ENCODE results near the gene WAC. TPM values are rescaled to one million over a fixed set of nuclear protein-coding genes. Genes with fewer than 3 reads are reported as not detected.

Gene WAC
- total and polyA plus RNA-seq, 2 experiments from 2014 or later = 59.4 to 116 TPM

DNA sequence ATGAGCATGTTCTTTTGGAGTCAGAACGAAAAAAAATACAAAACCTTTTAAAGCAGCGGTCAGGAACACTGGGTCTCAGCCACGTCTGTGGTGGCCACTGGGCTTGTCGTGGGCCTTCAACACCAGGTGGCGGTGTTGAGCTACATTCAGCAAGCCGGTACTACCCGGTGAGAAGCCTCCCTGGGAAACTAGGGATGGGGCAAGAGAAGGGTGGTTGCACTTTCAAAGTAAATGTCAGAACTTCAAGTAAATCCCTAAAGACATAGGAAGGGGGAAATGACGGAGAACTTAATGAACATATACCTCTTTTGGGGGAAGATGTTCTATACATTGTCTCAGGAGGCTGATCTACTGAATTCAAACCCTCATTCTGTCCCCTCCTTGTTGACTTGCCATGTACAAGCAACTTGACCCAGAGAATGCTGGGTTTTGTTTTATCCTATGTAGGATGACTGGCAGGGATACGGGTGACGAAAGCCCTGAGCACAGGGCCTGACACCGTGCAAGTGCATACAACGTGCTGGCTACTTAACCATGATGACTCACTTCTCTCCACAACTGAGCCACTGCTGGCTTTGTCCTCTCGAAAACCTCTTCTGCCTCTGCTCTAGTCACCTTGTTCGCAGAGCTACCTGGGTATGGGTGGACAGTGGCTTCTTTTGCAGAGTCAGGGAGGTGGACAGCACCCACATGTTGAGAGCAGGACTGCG, 95.4 kb downstream of the WAC start:
- Mint-ChIP-seq H3K4me3 (no peak overlapping the region), H3K36me3 (ENCODE audit: low read depth) (no peaks in the 10 kb centered on the region), H3K27ac (no peak overlapping the region), H3K27me3 (ENCODE audit: insufficient read depth, low read depth, poor library complexity) (peaks cover 12% of the 10 kb centered on the region), H3K9me3 (no peaks in the 10 kb centered on the region), H3K4me1 (peaks cover 6% of the 10 kb centered on the region)
- Histone ChIP-seq H3K4me1 (ENCODE audit: insufficient read depth) (no peaks in the 10 kb centered on the region), H3K27ac (ENCODE audit: low read depth) (no peak overlapping the region), H3F3A (replicated peaks; ENCODE audit: low read depth) (0 out of 2 replicates have a peak, but pooled peaks cover 3% of the 10 kb centered on the region), H3K9me2 (ENCODE audit: insufficient read depth) (peaks cover 4% of the 10 kb centered on the region; the same call in 1 of the 2 replicates), H4K20me1 (replicated peaks; ENCODE audit: insufficient read depth) (0 out of 2 replicates have a peak, but pooled peaks cover 3% of the 10 kb centered on the region), H2AFZ (peak overlapping the region; percentile 72; the same call in 1 of the 2 replicates), H3K4me3 (no peak overlapping the region), H3K36me3 (ENCODE audit: insufficient read depth) (no peaks in the 10 kb centered on the region), H3K4me2 (no peak overlapping the region), H3K27me3 (ENCODE audit: insufficient read depth) (no peaks in the 10 kb centered on the region), H3K79me2 (replicated peaks; ENCODE audit: insufficient read depth) (no peaks in the 10 kb centered on the region)
- peak; percentile 88 for DNase-seq (ENCODE audit: low spot score)
- TF ChIP-seq STAT1 (IDR thresholded peaks at IDR 0.05; ENCODE audit: unreplicated experiment) = no peak
- TF ChIP-seq JUNB (IDR thresholded peaks at IDR 0.05; ENCODE audit: unreplicated experiment) = no peak
- TF ChIP-seq, protein P1, sequence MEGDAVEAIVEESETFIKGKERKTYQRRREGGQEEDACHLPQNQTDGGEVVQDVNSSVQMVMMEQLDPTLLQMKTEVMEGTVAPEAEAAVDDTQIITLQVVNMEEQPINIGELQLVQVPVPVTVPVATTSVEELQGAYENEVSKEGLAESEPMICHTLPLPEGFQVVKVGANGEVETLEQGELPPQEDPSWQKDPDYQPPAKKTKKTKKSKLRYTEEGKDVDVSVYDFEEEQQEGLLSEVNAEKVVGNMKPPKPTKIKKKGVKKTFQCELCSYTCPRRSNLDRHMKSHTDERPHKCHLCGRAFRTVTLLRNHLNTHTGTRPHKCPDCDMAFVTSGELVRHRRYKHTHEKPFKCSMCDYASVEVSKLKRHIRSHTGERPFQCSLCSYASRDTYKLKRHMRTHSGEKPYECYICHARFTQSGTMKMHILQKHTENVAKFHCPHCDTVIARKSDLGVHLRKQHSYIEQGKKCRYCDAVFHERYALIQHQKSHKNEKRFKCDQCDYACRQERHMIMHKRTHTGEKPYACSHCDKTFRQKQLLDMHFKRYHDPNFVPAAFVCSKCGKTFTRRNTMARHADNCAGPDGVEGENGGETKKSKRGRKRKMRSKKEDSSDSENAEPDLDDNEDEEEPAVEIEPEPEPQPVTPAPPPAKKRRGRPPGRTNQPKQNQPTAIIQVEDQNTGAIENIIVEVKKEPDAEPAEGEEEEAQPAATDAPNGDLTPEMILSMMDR (conservative IDR thresholded peaks at IDR 0.05; ENCODE audit: low read depth in 2 of 2) = peak; percentile 94 to 95
- TF ChIP-seq NANOG (IDR thresholded peaks at IDR 0.05; ENCODE audit: borderline replicate concordance) = no peak
- TF ChIP-seq POLR2AphosphoS5 (IDR thresholded peaks at IDR 0.05; ENCODE audit: low read depth) = no peak
- no peak for TF ChIP-seq ZNF331 (CRISPR knock-in tag; IDR thresholded peaks at IDR 0.05; ENCODE audit: low read depth)
- peak; percentile 93 for ATAC-seq

DNA sequence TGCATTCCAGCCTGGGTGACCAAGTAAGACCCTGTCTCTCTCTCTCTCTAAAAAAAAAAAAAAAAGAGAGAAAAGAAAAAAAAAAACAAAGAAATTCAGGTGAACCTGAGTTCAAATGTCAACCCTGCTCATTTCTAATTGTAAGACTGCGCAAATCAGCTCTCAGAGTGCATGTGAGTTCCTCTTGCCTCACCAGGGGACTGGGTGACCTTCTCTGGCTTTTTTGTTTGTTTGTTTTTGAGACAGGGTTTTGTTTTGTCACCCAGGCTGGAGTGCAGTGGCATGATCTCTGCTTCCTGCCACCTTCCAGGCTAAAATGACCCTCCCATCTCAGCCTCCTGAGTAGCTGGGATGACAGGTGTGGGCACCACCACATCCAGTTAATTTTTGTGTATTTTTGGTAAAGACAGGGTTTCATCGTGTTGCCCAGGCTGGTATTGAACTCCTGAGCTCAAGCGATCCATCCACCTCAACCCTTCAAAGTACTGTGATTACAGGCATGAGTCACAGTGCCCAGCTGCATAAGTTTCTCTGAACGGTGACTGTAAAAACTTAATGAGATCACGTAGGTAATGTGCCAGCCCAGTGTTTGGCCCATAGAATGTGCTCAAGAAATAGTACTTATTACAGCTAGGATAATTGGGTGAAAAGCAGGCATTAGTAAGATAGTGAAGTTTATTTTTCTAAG, 99.1 kb downstream of the WAC start:
- Histone ChIP-seq H3K79me2 (replicated peaks; ENCODE audit: insufficient read depth) (no peaks in the 10 kb centered on the region), H3K9me2 (ENCODE audit: insufficient read depth) (peaks cover 4% of the 10 kb centered on the region; the same call in 1 of the 2 replicates), H3K4me2 (no peak overlapping the region), H4K20me1 (replicated peaks; ENCODE audit: insufficient read depth) (no peaks in the 10 kb centered on the region), H2AFZ (0 out of 2 replicates have a peak overlapping the region, but pooled peaks have one; percentile 10), H3K4me3 (no peak overlapping the region), H3F3A (replicated peaks; ENCODE audit: low read depth) (no peaks in the 10 kb centered on the region), H3K4me1 (ENCODE audit: insufficient read depth) (no peaks in the 10 kb centered on the region), H3K27me3 (ENCODE audit: insufficient read depth) (no peaks in the 10 kb centered on the region), H3K27ac (ENCODE audit: low read depth) (no peak overlapping the region), H3K36me3 (ENCODE audit: insufficient read depth) (no peaks in the 10 kb centered on the region)
- Mint-ChIP-seq H3K9me3 (no peaks in the 10 kb centered on the region), H3K4me1 (peaks cover 4% of the 10 kb centered on the region; the same call in 2 of the 3 replicates), H3K27me3 (ENCODE audit: insufficient read depth, low read depth, poor library complexity) (peaks cover 13% of the 10 kb centered on the region), H3K4me3 (no peak overlapping the region), H3K27ac (no peak overlapping the region), H3K36me3 (ENCODE audit: low read depth) (no peaks in the 10 kb centered on the region)
- ATAC-seq = no peak
- no peak for DNase-seq (ENCODE audit: low spot score)
- TF ChIP-seq CREB1 (CRISPR knock-in tag; IDR thresholded peaks at IDR 0.05; ENCODE audit: low read depth) (no peak), JUNB (IDR thresholded peaks at IDR 0.05; ENCODE audit: unreplicated experiment) (no peak), ZNF114 (CRISPR knock-in tag; IDR thresholded peaks at IDR 0.05) (no peak), NANOG (IDR thresholded peaks at IDR 0.05; ENCODE audit: borderline replicate concordance) (no peak), EZH2phosphoT487 (IDR thresholded peaks at IDR 0.05; ENCODE audit: unreplicated experiment) (no peak)
